Caco-2 (cell line): Measurements from ENCODE around the gene SP100. TPM values are rescaled to one million over a fixed set of nuclear protein-coding genes. Genes with fewer than 3 reads are reported as not detected.

Experiments used
- BruUV-seq: library from RNA; stranded (reverse); fragments of 400-500 nt; replicated peaks from 2 replicates; lab custom pipeline; 2021; lab: Mats Ljungman, UMichigan
- CTCF ChIA-PET: fragments of 300-600 bp; sonication (Branson Sonifier 250); formaldehyde crosslinking; loops from one replicate; lab custom pipeline; 2022; ENCODE audit warnings: antibody characterized with exemption; lab: Charles Lee
- POLR2A ChIA-PET: fragments of 300-600 bp; sonication (Branson Sonifier 250); formaldehyde crosslinking; loops from one replicate; lab custom pipeline; 2022; ENCODE audit warnings: antibody characterized with exemption; lab: Charles Lee
- DNase-seq, 2 experiments: peaks; one replicate each; pipeline versions ENCODE4 v3.0.0 to v3.0.0-alpha.2; 2020 to 2022
- H3K27me3 ChIP-seq: replicated peaks from 2 replicates; pipeline ENCODE4 v1.6.0; 2011; ENCODE audit warnings: low read length; ENCODE audit not compliant: control insufficient read depth, insufficient read depth
- H3K36me3 ChIP-seq: 2 replicates; pipeline ENCODE4 v1.5.1; 2011; ENCODE audit warnings: low read length; ENCODE audit not compliant: control insufficient read depth, insufficient read depth
- H3K4me1 ChIP-seq: fragments of 250-450 bp; sonication (Bioruptor Pico); 2 replicates; pipeline ENCODE4 v1.5.1; 2020; ENCODE audit warnings: mild to moderate bottlenecking
- H3K4me3 ChIP-seq: 2 replicates; pipeline ENCODE4 v1.5.1; 2011; ENCODE audit warnings: low read depth, mild to moderate bottlenecking, control low read depth, low read length
- H3K9me3 ChIP-seq: fragments of 250-450 bp; sonication (Bioruptor Pico); 2 replicates; pipeline ENCODE4 v1.5.1; 2020; ENCODE audit warnings: mild to moderate bottlenecking, moderate library complexity
- H3K27ac Mint-ChIP-seq: one replicate; pipeline ENCODE4 v1.8.0; 2022; ENCODE audit warnings: mixed read lengths; ENCODE audit not compliant: unreplicated experiment
- H3K27me3 Mint-ChIP-seq: one replicate; pipeline ENCODE4 v1.8.0; 2022; ENCODE audit warnings: mixed read lengths; ENCODE audit not compliant: insufficient read depth, unreplicated experiment
- H3K36me3 Mint-ChIP-seq: one replicate; pipeline ENCODE4 v1.8.0; 2022; ENCODE audit warnings: mild to moderate bottlenecking, mixed read lengths; ENCODE audit not compliant: insufficient read depth, unreplicated experiment
- H3K4me1 Mint-ChIP-seq: one replicate; pipeline ENCODE4 v1.8.0; 2022; ENCODE audit warnings: low read depth, mixed read lengths; ENCODE audit not compliant: unreplicated experiment
- H3K4me3 Mint-ChIP-seq: one replicate; pipeline ENCODE4 v1.8.0; 2022; ENCODE audit warnings: mild to moderate bottlenecking, moderate library complexity, mixed read lengths; ENCODE audit not compliant: unreplicated experiment
- H3K9me3 Mint-ChIP-seq: one replicate; pipeline ENCODE4 v1.8.0; 2022; ENCODE audit warnings: mixed read lengths; ENCODE audit not compliant: unreplicated experiment
- intact Hi-C: fragments of 100-400 bp; cut with micrococcal nuclease; formaldehyde crosslinking; loops from one replicate; pipeline ENCODE4 v1.10.0; 2022; ENCODE audit not compliant: unreplicated experiment
- total RNA-seq: library from RNA; stranded (reverse); gene quantifications from 2 replicates; pipeline ENCODE4 v1.2.3, GENCODE V29; 2022
- TF ChIP-seq, protein P1 (sequence below), 2 experiments: fragments of 200-600 bp in 1 of 2; IDR thresholded peaks; 1 replicate in 1 of 2; 2 replicates in 1 of 2; pipeline versions ENCODE4 v1.5.1 to v1.8.0; 2011 to 2022; ENCODE audit warnings: antibody characterized with exemption in 1 of 2, control low read depth in 1 of 2, inconsistent platforms in 1 of 2, low read depth in 1 of 2, low read length in 1 of 2, mild to moderate bottlenecking in 1 of 2, moderate library complexity in 1 of 2; ENCODE audit not compliant: insufficient read depth in 1 of 2, severe bottlenecking in 1 of 2, unreplicated experiment in 1 of 2

SP100 gene
- total RNA-seq, 1 experiment from 2014 or later: 7.8 TPM

DNA sequence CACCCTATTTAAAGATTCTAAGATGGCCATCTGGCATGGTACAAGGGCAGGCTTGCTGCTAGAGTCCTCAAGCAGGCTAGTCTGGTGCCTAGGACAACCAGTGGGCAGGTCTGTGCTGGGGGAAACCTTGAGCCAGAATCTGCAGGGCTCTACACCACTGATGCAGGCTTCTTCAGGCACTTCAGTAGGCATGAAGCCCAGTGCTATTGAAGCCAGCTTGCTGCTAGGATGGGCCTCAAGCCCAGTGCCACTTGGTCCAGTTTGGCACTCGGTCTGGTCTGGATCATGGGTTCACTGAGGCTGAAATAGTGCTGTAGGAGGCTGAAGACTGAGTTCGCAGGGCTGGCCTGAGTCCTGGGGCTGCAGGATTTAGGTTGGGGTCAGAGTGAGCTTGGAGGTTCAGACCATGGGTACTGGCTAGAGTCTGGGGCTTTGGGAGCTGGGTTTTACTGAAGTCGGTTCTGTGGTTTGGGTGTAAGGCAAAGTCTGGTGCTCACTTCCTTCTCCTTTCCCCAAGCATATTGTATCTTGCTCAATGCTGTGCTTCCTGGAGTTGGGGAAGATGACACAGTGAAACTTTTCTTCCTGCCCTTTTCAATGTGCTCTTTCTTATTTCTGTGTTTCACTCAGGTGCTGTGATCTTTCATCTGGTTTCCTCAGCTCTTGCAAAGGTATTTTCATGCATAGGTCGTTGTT lies 41.2 kb downstream of the SP100 start:
- Histone ChIP-seq H3K27me3 (no peaks in the 10 kb centered on the region), H3K4me1 (no peaks in the 10 kb centered on the region), H3K9me3 (no peaks in the 10 kb centered on the region), H3K36me3 (no peaks in the 10 kb centered on the region), H3K4me3 (no peak overlapping the region)
- Mint-ChIP-seq H3K9me3 (no peaks in the 10 kb centered on the region), H3K4me1 (no peaks in the 10 kb centered on the region), H3K27ac (no peak overlapping the region), H3K27me3 (no peaks in the 10 kb centered on the region), H3K36me3 (peaks cover 6% of the 10 kb centered on the region), H3K4me3 (no peak overlapping the region)
- DNase-seq: no peak
- ChIA-PET CTCF (no interaction called here), POLR2A (no interaction called here)
- no TSS peak for BruUV-seq
- TF ChIP-seq, protein P1, sequence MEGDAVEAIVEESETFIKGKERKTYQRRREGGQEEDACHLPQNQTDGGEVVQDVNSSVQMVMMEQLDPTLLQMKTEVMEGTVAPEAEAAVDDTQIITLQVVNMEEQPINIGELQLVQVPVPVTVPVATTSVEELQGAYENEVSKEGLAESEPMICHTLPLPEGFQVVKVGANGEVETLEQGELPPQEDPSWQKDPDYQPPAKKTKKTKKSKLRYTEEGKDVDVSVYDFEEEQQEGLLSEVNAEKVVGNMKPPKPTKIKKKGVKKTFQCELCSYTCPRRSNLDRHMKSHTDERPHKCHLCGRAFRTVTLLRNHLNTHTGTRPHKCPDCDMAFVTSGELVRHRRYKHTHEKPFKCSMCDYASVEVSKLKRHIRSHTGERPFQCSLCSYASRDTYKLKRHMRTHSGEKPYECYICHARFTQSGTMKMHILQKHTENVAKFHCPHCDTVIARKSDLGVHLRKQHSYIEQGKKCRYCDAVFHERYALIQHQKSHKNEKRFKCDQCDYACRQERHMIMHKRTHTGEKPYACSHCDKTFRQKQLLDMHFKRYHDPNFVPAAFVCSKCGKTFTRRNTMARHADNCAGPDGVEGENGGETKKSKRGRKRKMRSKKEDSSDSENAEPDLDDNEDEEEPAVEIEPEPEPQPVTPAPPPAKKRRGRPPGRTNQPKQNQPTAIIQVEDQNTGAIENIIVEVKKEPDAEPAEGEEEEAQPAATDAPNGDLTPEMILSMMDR (IDR thresholded peaks at IDR 0.05; ENCODE audit: insufficient read depth in 1 of 2, low read depth in 1 of 2, low read length in 1 of 2, severe bottlenecking in 1 of 2, unreplicated experiment in 1 of 2): no peak
- intact Hi-C loops: no loop called here

DNA sequence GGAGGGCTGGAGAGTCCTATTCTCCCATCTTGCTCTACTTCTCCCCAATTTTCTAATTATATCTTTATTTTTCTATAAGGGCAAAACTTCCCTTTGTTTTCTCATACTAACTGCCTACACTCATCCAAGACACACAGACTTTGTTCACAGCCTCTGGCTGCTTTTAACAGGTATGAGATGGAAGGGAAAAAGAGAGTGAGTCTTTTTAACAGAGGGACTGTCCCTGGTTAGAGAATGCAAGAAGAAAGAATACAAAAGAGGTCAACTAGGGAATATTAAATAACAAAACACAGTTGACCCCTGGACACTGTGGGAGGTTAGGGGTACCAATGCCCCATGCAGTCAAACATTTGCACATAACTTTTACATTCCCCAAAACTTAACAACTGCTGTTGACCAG lies 41.8 kb downstream of the SP100 start:
- Histone ChIP-seq H3K4me3 (no peak overlapping the region), H3K4me1 (no peaks in the 10 kb centered on the region), H3K9me3 (no peaks in the 10 kb centered on the region), H3K36me3 (no peaks in the 10 kb centered on the region), H3K27me3 (no peaks in the 10 kb centered on the region)
- BruUV-seq: no TSS peak
- Mint-ChIP-seq H3K36me3 (peaks cover 6% of the 10 kb centered on the region), H3K4me1 (no peaks in the 10 kb centered on the region), H3K4me3 (no peak overlapping the region), H3K27ac (no peak overlapping the region), H3K27me3 (no peaks in the 10 kb centered on the region), H3K9me3 (no peaks in the 10 kb centered on the region)
- TF ChIP-seq, protein P1 (IDR thresholded peaks at IDR 0.05; ENCODE audit: insufficient read depth in 1 of 2, low read depth in 1 of 2, low read length in 1 of 2, severe bottlenecking in 1 of 2, unreplicated experiment in 1 of 2): no peak
- DNase-seq: no peak
- CTCF ChIA-PET: no interaction called here
- POLR2A ChIA-PET: no interaction called here
- intact Hi-C loops: no loop called here

DNA sequence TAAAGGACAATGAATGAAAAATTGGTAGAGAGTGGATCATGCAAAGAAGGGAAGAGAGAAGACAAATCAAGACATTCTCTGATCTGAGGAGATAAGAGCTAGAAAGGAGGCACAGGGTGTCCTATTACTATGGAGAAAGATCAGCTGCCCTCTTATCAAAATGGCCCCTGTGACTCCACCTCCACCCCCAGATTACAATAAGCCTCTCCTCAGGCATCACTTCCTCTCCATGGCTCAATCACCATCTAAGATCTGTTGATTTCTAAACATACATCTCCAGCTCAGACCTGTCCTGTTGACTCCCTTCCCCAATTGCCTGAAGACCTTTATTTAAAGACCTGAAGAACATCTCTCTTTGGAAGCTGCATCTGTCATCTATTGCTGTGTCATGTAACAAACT lies 43.2 kb downstream of the SP100 start:
- POLR2A ChIA-PET: no interaction called here
- Mint-ChIP-seq H3K4me1 (no peaks in the 10 kb centered on the region), H3K27ac (no peak overlapping the region), H3K36me3 (peaks cover 6% of the 10 kb centered on the region), H3K27me3 (no peaks in the 10 kb centered on the region), H3K4me3 (no peak overlapping the region), H3K9me3 (no peaks in the 10 kb centered on the region)
- CTCF ChIA-PET: no interaction called here
- Histone ChIP-seq H3K4me3 (no peak overlapping the region), H3K9me3 (no peaks in the 10 kb centered on the region), H3K4me1 (no peaks in the 10 kb centered on the region), H3K27me3 (no peaks in the 10 kb centered on the region), H3K36me3 (no peaks in the 10 kb centered on the region)
- no TSS peak for BruUV-seq
- DNase-seq: no peak
- intact Hi-C loops: no loop called here
- TF ChIP-seq, protein P1 (IDR thresholded peaks at IDR 0.05; ENCODE audit: insufficient read depth in 1 of 2, low read depth in 1 of 2, low read length in 1 of 2, severe bottlenecking in 1 of 2, unreplicated experiment in 1 of 2): no peak
